HG03196 (cell line): ENCODE measurements around the gene GNPAT.

ENCODE experiments used
- ATAC-seq: cut with Tn5 transposase; IDR thresholded peaks from one replicate; pipeline ENCODE4 v1.9.1; 2021; ENCODE audit not compliant: unreplicated experiment

GNPAT gene

GRCh38 chr1:231240883-231241735 is at the start of gene GNPAT:
GNPAT (plus strand) TSS chr1:231241212; CDS start chr1:231241379, 167 bp downstream.
- ATAC-seq, result peak; percentile 90

GRCh38 chr1:231192620-231193163 is 48.3 kb upstream of the GNPAT start:
- ATAC-seq, result no peak

GRCh38 chr1:231193710-231194340 is 47.2 kb upstream of the GNPAT start:
- no peak for ATAC-seq

- ATAC-seq, result no peak
Observed at GRCh38 chr1:231194476-231194842, 46.6 kb upstream of the GNPAT start.

- ATAC-seq, result no peak
Observed at GRCh38 chr1:231194843-231195516, 46.0 kb upstream of the GNPAT start.

- no peak for ATAC-seq
Observed at GRCh38 chr1:231196307-231196706, 44.7 kb upstream of the GNPAT start.

GRCh38 chr1:231196728-231197127 is 44.3 kb upstream of the GNPAT start:
- no peak for ATAC-seq

- no peak for ATAC-seq
Observed at GRCh38 chr1:231199868-231200267, 41.1 kb upstream of the GNPAT start.

- no peak for ATAC-seq
Observed at GRCh38 chr1:231200388-231201031, 40.5 kb upstream of the GNPAT start.

GRCh38 chr1:231201375-231201978 is 39.5 kb upstream of the GNPAT start:
- no peak for ATAC-seq

- ATAC-seq, result no peak
Observed at GRCh38 chr1:231201979-231202633, 38.9 kb upstream of the GNPAT start.

- no peak for ATAC-seq
Observed at GRCh38 chr1:231203259-231204057, 37.6 kb upstream of the GNPAT start.

GRCh38 chr1:231206856-231207255 is 34.2 kb upstream of the GNPAT start:
- ATAC-seq, result no peak

- no peak for ATAC-seq
Observed at GRCh38 chr1:231207437-231207836, 33.6 kb upstream of the GNPAT start.

- ATAC-seq, result no peak
Observed at GRCh38 chr1:231208980-231209379, 32.0 kb upstream of the GNPAT start.

GRCh38 chr1:231209531-231209930 is 31.5 kb upstream of the GNPAT start:
- no peak for ATAC-seq

GRCh38 chr1:231210126-231210525 is 30.9 kb upstream of the GNPAT start:
- no peak for ATAC-seq

- peak; percentile 90 for ATAC-seq
Observed at GRCh38 chr1:231211005-231211857, 29.8 kb upstream of the GNPAT start.
